GM21367 (cell line): Measurements from ENCODE around the gene USF2.

ENCODE experiments used
- ATAC-seq: cut with Tn5 transposase; IDR thresholded peaks from one replicate; pipeline ENCODE4 v1.9.1; 2021; ENCODE audit not compliant: unreplicated experiment

Gene USF2

DNA sequence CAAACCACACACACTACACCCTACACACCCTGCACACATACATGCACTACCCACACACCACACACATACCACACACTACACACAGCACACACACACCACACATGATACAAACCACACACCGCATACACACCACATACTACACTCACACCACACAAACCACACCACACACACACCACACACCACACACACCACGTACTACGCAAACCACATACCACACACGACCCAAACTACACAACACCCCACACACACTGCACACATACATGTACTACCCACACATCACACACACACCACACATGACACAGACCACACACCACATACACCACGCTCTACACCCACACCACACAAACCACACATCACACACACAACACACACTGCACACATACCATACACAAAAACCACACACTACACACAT, 29.8 kb downstream of the USF2 start:
- ATAC-seq, result no peak

GRCh38 chr19:35299523-35300338, 31.0 kb downstream of the USF2 start:
- ATAC-seq, result no peak

DNA sequence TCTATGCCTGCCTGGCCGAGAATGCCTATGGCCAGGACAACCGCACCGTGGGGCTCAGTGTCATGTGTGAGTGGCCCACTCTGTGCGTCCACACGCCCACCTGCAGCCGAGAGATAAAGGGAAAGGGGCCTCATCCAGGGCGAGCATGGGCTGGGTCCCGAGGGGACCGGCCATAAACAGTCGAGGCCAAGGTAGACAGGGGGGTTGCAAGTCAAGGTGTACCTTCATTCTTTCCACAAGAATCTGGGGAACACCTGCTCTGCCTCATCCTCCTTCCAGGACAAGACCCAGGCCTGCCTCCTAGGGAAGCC, 31.5 kb downstream of the USF2 start:
- no peak for ATAC-seq

- ATAC-seq, result no peak
These were observed 33.2 kb downstream of the USF2 start for GRCh38 chr19:35301961-35302360.

DNA sequence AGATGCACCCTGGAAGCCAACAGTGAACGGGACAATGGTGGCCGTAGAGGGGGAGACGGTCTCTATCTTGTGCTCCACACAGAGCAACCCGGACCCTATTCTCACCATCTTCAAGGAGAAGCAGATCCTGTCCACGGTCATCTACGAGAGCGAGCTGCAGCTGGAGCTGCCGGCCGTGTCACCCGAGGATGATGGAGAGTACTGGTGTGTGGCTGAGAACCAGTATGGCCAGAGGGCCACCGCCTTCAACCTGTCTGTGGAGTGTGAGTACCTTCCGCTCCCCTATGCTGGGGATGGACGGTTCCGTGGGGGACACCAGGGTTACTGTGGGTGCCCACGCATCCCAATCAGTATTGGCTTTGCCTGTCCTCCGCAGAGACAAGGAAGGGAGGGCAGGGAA, 33.7 kb downstream of the USF2 start:
- no peak for ATAC-seq

- no peak for ATAC-seq
These were observed 34.7 kb downstream of the USF2 start for GRCh38 chr19:35303357-35303915.

DNA sequence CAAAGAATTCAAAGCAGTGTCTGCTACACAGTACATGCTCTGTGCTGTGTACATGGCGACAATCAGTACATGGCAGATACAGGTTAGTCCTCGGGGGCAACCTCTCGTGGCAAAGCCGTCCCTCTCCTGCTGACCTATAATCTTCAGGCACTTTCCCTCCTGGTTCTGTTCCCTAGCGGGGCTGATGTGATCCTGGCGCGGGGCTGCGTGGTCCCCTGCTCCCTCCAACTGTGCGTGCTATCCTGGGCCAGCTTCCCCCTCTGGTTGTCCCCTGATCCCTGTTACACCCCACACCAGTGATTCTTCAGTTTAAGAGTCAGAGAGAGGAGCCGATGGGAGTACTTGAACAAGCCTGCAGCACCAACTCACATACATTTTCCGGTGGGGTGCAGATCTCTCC, 35.3 kb downstream of the USF2 start:
- no peak for ATAC-seq

- no peak for ATAC-seq
These were observed 36.4 kb downstream of the USF2 start for GRCh38 chr19:35305181-35305580.

GRCh38 chr19:35306473-35307246, 37.9 kb downstream of the USF2 start:
- no peak for ATAC-seq

GRCh38 chr19:35307931-35308330, 39.2 kb downstream of the USF2 start:
- ATAC-seq, result no peak

- no peak for ATAC-seq
These were observed 40.1 kb downstream of the USF2 start for GRCh38 chr19:35308910-35309309.

- no peak for ATAC-seq
These were observed 40.9 kb downstream of the USF2 start for GRCh38 chr19:35309481-35310279.

DNA sequence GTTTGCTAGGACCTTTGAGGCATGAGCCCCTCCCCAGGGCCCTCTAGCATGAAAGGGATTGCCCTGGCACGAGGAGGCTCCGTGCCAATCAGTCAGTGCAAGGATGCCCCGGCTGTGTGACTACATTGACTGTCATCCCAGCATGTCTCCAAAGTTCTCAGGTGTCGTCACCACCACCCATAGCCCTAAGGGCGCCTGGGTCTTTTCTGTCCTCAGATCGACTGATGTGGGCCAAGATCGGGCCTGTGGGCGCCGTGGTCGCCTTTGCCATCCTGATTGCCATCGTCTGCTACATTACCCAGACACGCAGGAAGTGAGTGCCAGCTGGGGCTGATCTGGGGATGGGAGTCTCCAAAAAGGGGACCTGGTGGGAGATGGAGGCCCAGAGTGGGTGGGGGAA, 41.6 kb downstream of the USF2 start:
- no peak for ATAC-seq

DNA sequence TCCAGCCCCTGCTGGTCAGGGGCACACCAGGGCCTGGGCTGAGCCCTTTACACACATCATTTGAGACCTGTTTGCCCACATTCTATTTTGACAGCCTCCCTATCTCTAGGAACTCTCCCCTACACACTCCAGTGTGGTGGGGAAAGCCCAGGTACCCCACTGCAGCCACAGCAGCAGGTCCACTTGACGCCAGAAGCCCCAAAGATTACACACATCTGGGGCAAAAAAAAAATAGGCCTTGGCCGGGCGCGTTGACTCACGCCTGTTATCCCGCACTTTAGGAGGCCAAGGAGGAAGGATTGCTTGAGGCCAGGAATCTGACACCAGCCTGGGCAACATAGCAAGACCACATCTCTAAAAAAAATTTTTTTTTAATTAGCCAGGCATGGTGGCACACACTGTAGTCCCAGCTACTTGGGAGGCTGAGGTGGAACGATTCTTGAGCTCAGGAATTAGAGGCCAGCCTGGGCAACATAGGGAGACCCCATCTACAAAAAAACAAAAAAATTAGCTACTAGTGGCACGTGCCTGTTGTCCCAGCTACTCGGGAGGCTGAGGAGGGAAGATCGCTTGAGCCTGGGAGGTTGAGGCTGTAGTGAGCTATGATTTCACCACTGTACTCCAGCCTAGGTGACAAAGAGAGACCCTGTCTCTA, 42.2 kb downstream of the USF2 start:
- no peak for ATAC-seq

DNA sequence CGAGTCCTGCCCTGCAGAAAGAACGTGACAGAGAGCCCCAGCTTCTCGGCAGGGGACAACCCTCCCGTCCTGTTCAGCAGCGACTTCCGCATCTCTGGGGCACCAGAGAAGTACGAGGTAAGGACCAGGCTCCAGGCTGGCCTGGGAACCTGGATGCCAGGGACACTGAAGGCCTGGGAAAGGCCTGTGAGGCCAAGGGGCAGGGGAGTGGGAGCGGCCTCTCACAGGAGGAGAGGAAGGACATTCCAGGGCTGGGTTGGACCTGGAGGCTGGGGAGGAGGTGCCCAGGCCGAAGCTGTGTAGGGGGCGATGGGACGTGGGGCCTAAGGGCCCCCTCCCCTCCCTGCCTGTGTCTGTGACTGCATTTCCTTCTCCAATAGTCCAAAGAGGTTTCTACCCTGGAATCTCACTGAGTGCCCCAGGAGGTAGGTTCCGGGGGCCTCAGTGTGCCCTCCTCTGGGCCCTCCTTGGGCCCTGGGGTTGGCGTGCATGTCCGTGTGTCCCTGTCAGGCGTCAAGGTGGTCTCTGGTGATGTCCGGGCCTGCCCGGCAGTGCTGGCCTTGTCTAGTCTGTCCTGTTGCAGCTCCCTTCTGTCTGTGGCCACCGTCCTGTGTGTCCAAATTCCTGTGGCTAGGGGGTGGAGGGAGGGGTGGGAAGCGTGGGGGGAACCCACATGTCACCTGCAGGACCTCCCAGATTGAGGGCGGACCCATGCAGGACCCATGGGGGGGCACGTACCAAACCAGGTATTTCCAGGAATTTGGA, 43.3 kb downstream of the USF2 start:
- no peak for ATAC-seq

DNA sequence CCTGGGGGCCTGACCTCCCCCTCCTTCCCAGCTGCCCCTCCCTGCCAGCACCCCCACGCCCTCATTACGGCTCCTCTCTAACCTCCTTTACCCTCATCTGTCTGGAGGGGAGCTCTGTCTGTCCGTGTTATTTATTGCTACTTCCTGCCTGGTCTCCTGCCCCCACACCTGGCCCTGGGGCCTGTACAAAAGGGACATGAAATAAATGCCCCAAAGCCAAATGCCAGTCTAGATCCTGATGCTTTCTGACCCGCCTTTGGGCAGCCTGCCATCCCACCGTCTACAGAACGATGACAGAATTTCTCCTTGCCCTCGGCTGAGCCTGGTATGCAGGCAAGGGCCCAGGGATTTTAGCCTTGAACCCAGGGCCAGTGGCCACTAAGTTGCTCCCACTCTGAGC, 44.8 kb downstream of the USF2 start:
- no peak for ATAC-seq

DNA sequence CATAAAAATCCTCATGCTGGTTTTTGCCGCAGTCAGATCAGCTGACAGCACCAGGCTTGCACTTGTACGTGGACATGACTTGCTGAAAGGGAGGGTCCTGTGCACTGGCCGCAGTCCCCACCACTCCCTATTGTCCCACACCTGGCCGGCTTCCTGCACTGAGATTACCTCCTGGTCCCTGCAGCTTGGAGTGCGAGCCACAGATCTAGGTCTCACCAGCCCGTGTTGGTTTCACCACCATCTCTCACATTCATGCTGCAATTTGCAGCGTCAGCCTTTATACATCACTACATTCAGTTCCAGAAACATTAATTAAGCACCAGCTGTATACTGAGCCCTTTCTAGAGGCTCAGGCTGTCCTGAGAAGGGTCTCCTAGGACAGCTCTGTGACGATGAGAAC, 45.3 kb downstream of the USF2 start:
- ATAC-seq, result no peak

DNA sequence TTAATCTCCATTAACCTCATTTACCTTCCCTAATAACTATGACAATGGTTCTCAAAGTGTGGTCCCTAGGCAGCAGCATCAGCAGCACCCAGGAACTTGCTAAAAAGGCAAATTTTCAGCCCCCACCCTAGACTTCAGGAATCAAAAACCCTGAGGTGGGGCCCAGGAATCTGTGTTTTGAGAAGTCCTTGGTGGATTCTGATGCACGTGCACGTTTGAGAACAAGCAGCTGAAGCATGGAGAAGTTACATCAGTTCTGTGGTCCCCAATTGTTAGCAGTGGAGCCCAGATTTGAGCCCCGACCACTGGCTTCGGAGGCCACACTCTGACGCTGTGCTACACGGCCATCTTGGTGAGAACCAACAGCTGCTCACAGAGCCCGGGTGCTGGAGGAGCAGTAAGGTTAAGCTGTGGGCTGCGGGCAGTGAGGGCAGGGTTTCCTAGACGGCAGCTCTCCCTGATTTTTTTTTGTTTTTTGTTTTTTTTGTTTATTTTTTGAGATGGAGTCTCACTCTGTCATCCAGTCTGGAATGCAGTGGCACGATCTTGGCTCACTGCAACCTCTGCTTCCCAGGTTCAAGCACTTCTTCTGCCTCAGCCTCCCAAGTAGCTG, 46.2 kb downstream of the USF2 start:
- no peak for ATAC-seq

GRCh38 chr19:35315883-35316282, 47.1 kb downstream of the USF2 start:
- ATAC-seq, result no peak

GRCh38 chr19:35316560-35316959, 47.8 kb downstream of the USF2 start:
- no peak for ATAC-seq
